Activated CD8-positive, alpha-beta memory T cell treated with anti-CD3 and anti-CD28 coated beads, Interleukin-2, amount 50 U/mL, for 4 hours (primary cell): Measurements from ENCODE around the gene NCOA7.

ENCODE experiments used
- DNase-seq: peaks from one replicate; pipeline ENCODE4 v3.0.0-alpha.2; 2020

NCOA7 gene

GRCh38 chr6:125790358-125791150, at the start of gene NCOA7:
Gene NCOA7, plus strand, starts transcription at chr6:125790960. Its CDS starts 24,395 bp downstream, at chr6:125815355.
- peak; percentile 77 for DNase-seq

GRCh38 chr6:125741336-125741735, 49.4 kb upstream of the NCOA7 start:
- DNase-seq, result no peak

GRCh38 chr6:125742024-125742423, 48.7 kb upstream of the NCOA7 start:
- no peak for DNase-seq

GRCh38 chr6:125742464-125743120, 48.2 kb upstream of the NCOA7 start:
- no peak for DNase-seq

GRCh38 chr6:125743604-125744003, 47.2 kb upstream of the NCOA7 start:
- no peak for DNase-seq

- no peak for DNase-seq
Observed at GRCh38 chr6:125745281-125746018, 45.3 kb upstream of the NCOA7 start.

GRCh38 chr6:125746019-125746414, 44.7 kb upstream of the NCOA7 start:
- DNase-seq, result no peak

- peak; percentile 67 for DNase-seq
Observed at GRCh38 chr6:125746731-125747588, 43.8 kb upstream of the NCOA7 start.

- DNase-seq, result peak; percentile 27
Observed at GRCh38 chr6:125747589-125748405, 43.0 kb upstream of the NCOA7 start.

GRCh38 chr6:125748406-125749172, 42.2 kb upstream of the NCOA7 start:
- no peak for DNase-seq

- DNase-seq, result peak; percentile 85
Observed at GRCh38 chr6:125749173-125749864, 41.4 kb upstream of the NCOA7 start, which contains the start of gene HEY2. Gene HEY2, plus strand, starts transcription at chr6:125749632. Its CDS starts 145 bp downstream, at chr6:125749777.

GRCh38 chr6:125749865-125750691, 40.7 kb upstream of the NCOA7 start:
- no peak for DNase-seq

- no peak for DNase-seq
Observed at GRCh38 chr6:125750692-125751333, 39.9 kb upstream of the NCOA7 start.

- no peak for DNase-seq
Observed at GRCh38 chr6:125751334-125751916, 39.3 kb upstream of the NCOA7 start.

- DNase-seq, result no peak
Observed at GRCh38 chr6:125752773-125753172, 38.0 kb upstream of the NCOA7 start.

GRCh38 chr6:125753218-125753936, 37.4 kb upstream of the NCOA7 start:
- DNase-seq, result no peak

- no peak for DNase-seq
Observed at GRCh38 chr6:125753937-125754259, 36.9 kb upstream of the NCOA7 start.

GRCh38 chr6:125754566-125754965, 36.2 kb upstream of the NCOA7 start:
- no peak for DNase-seq
